Measurements from ENCODE around the gene ZMYND11. TPM values are rescaled to one million over a fixed set of nuclear protein-coding genes. Genes with fewer than 3 reads are reported as not detected.

Gene ZMYND11
- polyA plus RNA-seq, 2 of the 4 experiments (the other 2 are of a cell fraction), result 47.7 to 99.7 TPM

DNA sequence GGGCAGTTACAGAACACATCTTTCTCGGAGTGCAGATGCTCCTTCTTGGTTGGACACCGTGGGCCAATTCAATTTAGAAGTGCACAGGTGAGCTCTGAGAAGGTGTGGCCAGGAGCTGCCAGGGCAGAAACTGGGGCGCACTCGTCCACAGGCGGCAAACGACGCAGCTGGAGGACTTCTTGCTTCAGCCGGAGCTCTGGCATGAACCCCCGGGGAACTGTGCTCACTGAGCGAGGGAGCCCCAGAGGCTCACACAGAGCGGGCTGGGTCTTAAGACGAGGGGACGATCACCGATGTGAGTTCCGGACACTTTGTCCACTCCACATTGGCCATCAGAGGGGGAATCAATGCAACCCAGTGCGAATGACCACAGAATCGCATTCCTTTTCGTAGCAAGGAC is 140.4 kb downstream of the ZMYND11 start:
- ChIA-PET POLR2A (no interaction called here), CTCF (no interaction called here)
- Histone ChIP-seq H3K9me3 (no peaks in the 10 kb centered on the region), H3K4me1 (no peaks in the 10 kb centered on the region), H3K4me3 (no peak overlapping the region), H3K4me2 (no peak overlapping the region), H3K27ac (no peak overlapping the region)
- no peak for TF ChIP-seq RARB (CRISPR knock-in tag; IDR thresholded peaks at IDR 0.05)
- no peak for TF ChIP-seq BHLHE40 (IDR thresholded peaks at IDR 0.05; ENCODE audit: low read depth, low read length)
- TF ChIP-seq EHF (CRISPR knock-in tag; IDR thresholded peaks at IDR 0.05), result no peak
- TF ChIP-seq NR3C1 (IDR thresholded peaks at IDR 0.05), result no peak
- TF ChIP-seq KDM1A (IDR thresholded peaks at IDR 0.05; ENCODE audit: low read depth), result no peak
- no peak for TF ChIP-seq RNF2 (IDR thresholded peaks at IDR 0.05; ENCODE audit: borderline replicate concordance, low read depth)
- TF ChIP-seq, protein P1, sequence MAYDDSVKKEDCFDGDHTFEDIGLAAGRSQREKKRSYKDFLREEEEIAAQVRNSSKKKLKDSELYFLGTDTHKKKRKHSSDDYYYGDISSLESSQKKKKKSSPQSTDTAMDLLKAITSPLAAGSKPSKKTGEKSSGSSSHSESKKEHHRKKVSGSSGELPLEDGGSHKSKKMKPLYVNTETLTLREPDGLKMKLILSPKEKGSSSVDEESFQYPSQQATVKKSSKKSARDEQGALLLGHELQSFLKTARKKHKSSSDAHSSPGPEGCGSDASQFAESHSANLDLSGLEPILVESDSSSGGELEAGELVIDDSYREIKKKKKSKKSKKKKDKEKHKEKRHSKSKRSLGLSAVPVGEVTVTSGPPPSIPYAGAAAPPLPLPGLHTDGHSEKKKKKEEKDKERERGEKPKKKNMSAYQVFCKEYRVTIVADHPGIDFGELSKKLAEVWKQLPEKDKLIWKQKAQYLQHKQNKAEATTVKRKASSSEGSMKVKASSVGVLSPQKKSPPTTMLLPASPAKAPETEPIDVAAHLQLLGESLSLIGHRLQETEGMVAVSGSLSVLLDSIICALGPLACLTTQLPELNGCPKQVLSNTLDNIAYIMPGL (CRISPR knock-in tag; IDR thresholded peaks at IDR 0.05; ENCODE audit: borderline replicate concordance), result no peak
- TF ChIP-seq JUN (IDR thresholded peaks at IDR 0.05), result no peak
- TF ChIP-seq SREBF2 (IDR thresholded peaks at IDR 0.05), result no peak
- TF ChIP-seq PBX3 (IDR thresholded peaks at IDR 0.05), result no peak
- no peak for TF ChIP-seq HDAC2 (IDR thresholded peaks at IDR 0.05)
- TF ChIP-seq PHF8 (IDR thresholded peaks at IDR 0.05; ENCODE audit: borderline replicate concordance, low read depth), result no peak
- TF ChIP-seq USF2 (IDR thresholded peaks at IDR 0.05), result no peak
- no peak for TF ChIP-seq JUNB (IDR thresholded peaks at IDR 0.05)
- 91% methylated on average over 18 of the region's 18 CpGs for WGBS (ENCODE audit: missing lambda C conversion rate)
- FAIRE-seq (no peak), ATAC-seq (no peak), DNase-seq (ENCODE audit: low read depth in 1 of 2, low spot score in 1 of 2) (no peak)

- Histone ChIP-seq H3K4me2 (no peak overlapping the region), H3K9me3 (no peaks in the 10 kb centered on the region), H3K4me1 (no peaks in the 10 kb centered on the region), H3K27ac (no peak overlapping the region), H3K4me3 (no peak overlapping the region)
- no peak for ATAC-seq
- ChIA-PET CTCF (no interaction called here), POLR2A (no interaction called here)
- 100% methylated on average over 1 of the region's 19 CpGs for WGBS (ENCODE audit: missing lambda C conversion rate)
- FAIRE-seq, result no peak
- no peak for DNase-seq (ENCODE audit: low read depth in 1 of 2, low spot score in 1 of 2)
- TF ChIP-seq TFCP2L1 (CRISPR knock-in tag; IDR thresholded peaks at IDR 0.05), result no peak
- TF ChIP-seq RNF2 (IDR thresholded peaks at IDR 0.05; ENCODE audit: borderline replicate concordance, low read depth), result no peak
- no peak for TF ChIP-seq ESRRA (IDR thresholded peaks at IDR 0.05; ENCODE audit: borderline replicate concordance, low read length)
- no peak for TF ChIP-seq RARB (CRISPR knock-in tag; IDR thresholded peaks at IDR 0.05)
- TF ChIP-seq USF2 (IDR thresholded peaks at IDR 0.05), result no peak
- no peak for TF ChIP-seq GATA3 (IDR thresholded peaks at IDR 0.05; ENCODE audit: borderline replicate concordance)
- TF ChIP-seq HOXB5 (CRISPR knock-in tag; IDR thresholded peaks at IDR 0.05), result no peak
- no peak for TF ChIP-seq RAD21 (conservative IDR thresholded peaks at IDR 0.05 in 1 of 2, IDR thresholded peaks at IDR 0.05 in 1 of 2)
- no peak for TF ChIP-seq MAFK (IDR thresholded peaks at IDR 0.05; ENCODE audit: partially characterized antibody)
- TF ChIP-seq NR3C1 (IDR thresholded peaks at IDR 0.05), result no peak
- TF ChIP-seq EP300 (IDR thresholded peaks at IDR 0.05), result no peak
- TF ChIP-seq HDAC2 (IDR thresholded peaks at IDR 0.05), result no peak
- no peak for TF ChIP-seq JUNB (IDR thresholded peaks at IDR 0.05)
- TF ChIP-seq NFE2L2 (conservative IDR thresholded peaks at IDR 0.05; ENCODE audit: low read length), result no peak
- TF ChIP-seq, protein P2, sequence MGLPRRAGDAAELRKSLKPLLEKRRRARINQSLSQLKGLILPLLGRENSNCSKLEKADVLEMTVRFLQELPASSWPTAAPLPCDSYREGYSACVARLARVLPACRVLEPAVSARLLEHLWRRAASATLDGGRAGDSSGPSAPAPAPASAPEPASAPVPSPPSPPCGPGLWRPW (IDR thresholded peaks at IDR 0.05), result no peak
- no peak; the same call in 1 of the 2 replicates for TF ChIP-seq POLR2A (IDR thresholded peaks at IDR 0.05; ENCODE audit: low read length)
These were observed 142.7 kb downstream of the ZMYND11 start for GRCh38 chr10:277963-278362.

Data from A549 (cell line).